Testis (tissue), 3 donors: ENCODE results near the gene PIGP. TPM values are rescaled to one million over a fixed set of nuclear protein-coding genes. Genes with fewer than 3 reads are reported as not detected.

Experiments
- DNase-seq: peaks from one replicate; pipeline ENCODE4 v3.0.0-alpha.2; 2019
- H3K27ac ChIP-seq, 2 donors: fragments of 200-600 bp; sonication (generic); one replicate each; pipeline ENCODE4 v1.5.1; 2019
- H3K27me3 ChIP-seq: fragments of 200-600 bp; sonication (generic); one replicate; pipeline ENCODE4 v1.5.1; 2019
- H3K36me3 ChIP-seq: fragments of 200-600 bp; sonication (generic); one replicate; pipeline ENCODE4 v1.5.1; 2017; ENCODE audit warnings: low read depth; ENCODE audit errors: missing control alignments
- H3K4me1 ChIP-seq: fragments of 200-600 bp; sonication (generic); one replicate; pipeline ENCODE4 v1.5.1; 2019
- H3K4me3 ChIP-seq, 2 donors: fragments of 200-600 bp; sonication (generic); one replicate each; pipeline ENCODE4 v1.5.1; 2017 to 2019
- H3K9me3 ChIP-seq: fragments of 200-600 bp; sonication (generic); one replicate; pipeline ENCODE4 v1.5.1; 2017
- CTCF ChIP-seq, 3 experiments: fragments of 450-650 bp in 2 of 3; fragments of 200-600 bp in 1 of 3; sonication (generic) in 1 of 3; IDR thresholded peaks; one replicate each; pipeline ENCODE4 v1.5.1; 2016 to 2019; ENCODE audit warnings: antibody characterized with exemption in 3 of 3, mild to moderate bottlenecking in 2 of 3, moderate library complexity in 1 of 3
- POLR2A ChIP-seq: fragments of 450-650 bp; IDR thresholded peaks from one replicate; pipeline ENCODE4 v1.6.1; 2017; ENCODE audit warnings: antibody characterized with exemption, mild to moderate bottlenecking, moderate library complexity
- WGBS, 2 donors: methylation state at CpG; one replicate each; pipeline ENCODE4 v1.1.5; 2018; 5-methylcytosine and 5-hydroxymethylcytosine counted together
- intact Hi-C: fragments of 100-400 bp; cut with DNase I; formaldehyde crosslinking; loops from one replicate; pipeline ENCODE4 v1.15.1; 2023; ENCODE audit warnings: low total_unique reads
- polyA plus RNA-seq: library from polyadenylated mRNA; stranded (reverse); fragments of 350-450 nt; fragmentation: Illumina TruSeq; extraction: RNeasy Lipid Tissue Mini Kit (QIAGEN cat#74804); gene quantifications from one replicate; pipeline ENCODE4 v1.2.3, GENCODE V29; 2014; ENCODE audit warnings: low read depth, low replicate concordance; ENCODE audit not compliant: insufficient read depth
- total RNA-seq, 2 donors: library from RNA; depleted of rRNA; stranded (reverse); fragments of >200 nt; gene quantifications; one replicate each; pipeline ENCODE4 v1.2.3, GENCODE V29; 2016

PIGP gene
- total and polyA plus RNA-seq, 3 donors from 2014 or later = 38.0 to 96.2 (median 44.9) TPM

- Histone ChIP-seq H3K27me3 (no peaks in the 10 kb centered on the region), H3K9me3 (no peaks in the 10 kb centered on the region), H3K4me1 (no peaks in the 10 kb centered on the region), H3K27ac (no peak overlapping the region), H3K36me3 (no peaks in the 10 kb centered on the region), H3K4me3 (no peak overlapping the region)
- TF ChIP-seq CTCF (IDR thresholded peaks at IDR 0.05) = no peak
- TF ChIP-seq POLR2A = no peak
- DNase-seq = no peak
- intact Hi-C loops = no loop called here
These were observed 10.1 kb upstream of the PIGP start for GRCh38 chr21:37082856-37083528.

GRCh38 chr21:37082375-37082774 lies 9.5 kb upstream of the PIGP start:
- Histone ChIP-seq H3K9me3 (no peaks in the 10 kb centered on the region), H3K4me1 (no peaks in the 10 kb centered on the region), H3K27me3 (no peaks in the 10 kb centered on the region), H3K4me3 (no peak overlapping the region), H3K27ac (no peak overlapping the region), H3K36me3 (no peaks in the 10 kb centered on the region)
- DNase-seq = no peak
- 53 to 60% methylated on average over 1 of the region's 1 CpG for WGBS, 2 donors
- intact Hi-C loops = no loop called here
- TF ChIP-seq POLR2A = no peak
- no peak for TF ChIP-seq CTCF (IDR thresholded peaks at IDR 0.05)

- Histone ChIP-seq H3K9me3 (no peaks in the 10 kb centered on the region), H3K36me3 (no peaks in the 10 kb centered on the region), H3K27ac (no peak overlapping the region), H3K27me3 (no peaks in the 10 kb centered on the region), H3K4me3 (no peak overlapping the region), H3K4me1 (no peaks in the 10 kb centered on the region)
- intact Hi-C loops = no loop called here
- 78 to 91% methylated on average over 6 of the region's 6 CpGs for WGBS, 2 donors
- DNase-seq = no peak
- TF ChIP-seq CTCF (IDR thresholded peaks at IDR 0.05) = no peak
- TF ChIP-seq POLR2A = no peak
These were observed 6.4 kb upstream of the PIGP start for GRCh38 chr21:37079211-37079824.

GRCh38 chr21:37077403-37077802 lies 4.5 kb upstream of the PIGP start:
- Histone ChIP-seq H3K27ac (no peak overlapping the region), H3K4me3 (no peak overlapping the region), H3K9me3 (no peaks in the 10 kb centered on the region), H3K36me3 (no peaks in the 10 kb centered on the region), H3K4me1 (no peaks in the 10 kb centered on the region), H3K27me3 (no peaks in the 10 kb centered on the region)
- no peak for TF ChIP-seq CTCF (IDR thresholded peaks at IDR 0.05)
- TF ChIP-seq POLR2A = no peak
- DNase-seq = no peak
- WGBS, 2 donors = 95 to 97% methylated on average over 1 of the region's 1 CpG
- intact Hi-C loops = no loop called here
